RCC 7860 (cell line): Measurements from ENCODE around the gene USH2A.

Experiments
- DNase-seq: peaks from one replicate; pipeline ENCODE4 v3.0.0-alpha.2; 2015; ENCODE audit warnings: low spot score
- FAIRE-seq: peaks from 2 replicates; lab custom pipeline; 2012; peaks lifted over from hg19 to GRCh38; lab: Jason Lieb, UNC

The USH2A gene

GRCh38 chr1:216285052-216285451 lies 138.2 kb downstream of the USH2A start:
- no peak for DNase-seq
- no peak for FAIRE-seq

DNA sequence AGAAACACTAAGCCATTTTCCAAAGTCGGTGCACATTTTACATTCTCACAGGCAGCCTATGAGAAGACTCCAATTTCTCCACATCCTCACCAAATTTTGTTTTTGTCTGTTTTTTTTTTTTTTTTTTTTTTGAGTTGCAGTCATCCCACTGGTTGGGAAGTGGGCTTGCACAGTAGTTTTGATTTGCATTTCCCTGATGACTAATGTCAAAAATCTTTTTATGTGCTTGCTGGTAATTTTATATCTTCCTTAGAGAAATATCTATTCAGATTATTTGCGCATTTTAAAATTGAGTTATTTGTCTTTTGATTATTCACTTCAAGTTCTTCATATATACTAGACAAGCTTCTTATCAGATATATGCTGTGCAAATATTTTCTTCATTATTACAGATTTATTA lies 141.5 kb downstream of the USH2A start:
- FAIRE-seq (no peak), DNase-seq (no peak)

- no peak for FAIRE-seq
- DNase-seq: no peak
These were observed 153.0 kb downstream of the USH2A start for GRCh38 chr1:216270086-216270773.

DNA sequence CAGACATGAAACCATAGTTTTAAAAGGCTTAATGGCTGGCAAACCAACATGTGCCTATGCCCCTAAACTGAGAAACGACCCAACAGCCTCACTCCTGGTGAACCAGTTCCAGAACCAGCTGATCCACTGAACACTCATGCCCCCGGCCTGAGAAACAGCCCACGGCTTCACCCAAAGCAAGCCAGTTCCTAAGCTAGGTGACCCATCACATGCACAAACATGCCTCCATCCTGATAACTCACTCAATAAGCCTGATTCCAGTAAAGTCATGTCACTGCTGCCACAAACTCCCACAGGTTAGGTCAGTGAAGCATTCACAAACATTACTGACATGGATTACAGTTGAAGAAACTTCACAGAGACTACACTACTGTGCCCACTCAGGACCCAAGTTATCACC lies 161.6 kb downstream of the USH2A start:
- FAIRE-seq: no peak

DNA sequence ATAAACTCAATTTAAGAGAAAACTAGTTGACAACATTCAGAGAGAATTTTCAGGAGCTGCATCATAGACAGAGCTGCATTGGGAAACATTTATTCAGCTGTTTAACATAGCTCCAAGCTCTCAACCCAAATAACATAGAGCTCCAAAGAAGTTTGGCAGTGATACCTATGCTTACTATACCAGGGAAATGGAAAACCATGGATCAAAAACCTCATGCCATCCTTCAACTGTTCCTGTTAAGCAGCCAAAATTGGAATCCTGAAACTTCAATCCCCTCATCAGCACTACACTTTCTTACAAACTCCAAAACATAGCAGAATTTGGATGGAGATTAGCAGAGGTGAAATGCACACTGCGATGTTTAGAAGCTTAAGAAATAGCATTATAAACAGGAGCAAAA lies 164.4 kb downstream of the USH2A start:
- no peak for DNase-seq
- FAIRE-seq: no peak

More for the DNA sequence above, 161.6 kb downstream of the USH2A start:
- no peak for DNase-seq

- no peak for FAIRE-seq
These were observed 164.9 kb downstream of the USH2A start for GRCh38 chr1:216258386-216258785.

DNA sequence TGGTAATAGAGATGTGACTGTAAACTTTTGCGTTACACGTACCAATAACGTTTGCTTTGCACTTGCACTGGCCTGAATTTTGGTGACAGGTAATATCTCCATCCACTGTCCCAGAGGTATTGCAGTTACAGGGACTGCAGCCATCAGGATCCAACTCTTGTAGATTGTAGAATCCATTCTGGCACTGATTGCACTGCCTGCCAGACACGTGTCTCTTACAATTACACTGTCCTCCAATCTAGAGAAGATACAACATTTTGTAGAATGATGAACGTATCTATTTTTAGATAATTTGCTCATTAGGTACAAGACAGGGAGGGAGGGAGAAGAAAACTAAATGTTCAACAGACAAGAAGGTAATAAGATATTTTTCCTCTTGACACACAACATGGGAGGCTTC lies 172.4 kb downstream of the USH2A start:
- FAIRE-seq: no peak
- no peak for DNase-seq

More at GRCh38 chr1:216258386-216258785, 164.9 kb downstream of the USH2A start:
- DNase-seq: no peak

DNA sequence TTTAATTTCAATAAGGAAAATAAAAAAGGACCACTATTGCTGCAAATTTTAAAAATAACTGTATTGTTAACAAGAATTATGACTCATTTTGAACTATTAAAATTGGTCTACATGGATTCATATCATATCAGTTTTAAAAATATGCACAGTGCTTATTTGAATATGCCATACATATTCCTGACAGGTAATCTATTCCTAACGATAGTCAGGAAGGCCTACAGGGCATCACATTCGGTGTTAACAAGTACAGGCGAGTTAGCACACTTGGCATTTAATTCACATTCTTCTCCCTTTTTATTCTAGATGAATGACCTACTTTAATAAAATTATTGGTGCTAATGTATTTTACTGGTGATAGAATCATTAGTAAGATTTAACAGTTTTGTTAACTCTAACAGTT lies 174.6 kb downstream of the USH2A start:
- no peak for FAIRE-seq
- DNase-seq: no peak

DNA sequence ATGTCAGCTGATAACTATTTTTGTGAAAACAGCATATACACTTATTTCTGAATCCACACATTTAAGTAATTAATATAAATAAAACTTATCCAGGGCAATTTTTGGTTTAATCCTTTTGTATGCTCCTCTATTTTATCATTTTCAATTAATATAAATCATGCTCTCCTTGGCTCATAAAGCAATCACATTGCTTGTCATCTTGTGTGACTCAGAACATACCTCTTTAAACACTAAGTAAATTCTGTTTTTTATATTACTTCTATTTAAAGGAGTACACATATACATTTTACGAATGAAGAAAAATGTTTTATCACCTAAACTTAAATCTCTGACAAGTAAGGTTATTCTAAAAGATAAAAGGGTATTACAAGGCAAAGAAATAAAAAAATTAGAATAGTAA lies 175.3 kb downstream of the USH2A start:
- DNase-seq: no peak

GRCh38 chr1:216246577-216247203 lies 176.6 kb downstream of the USH2A start:
- DNase-seq: no peak
- no peak for FAIRE-seq

More for the DNA sequence above, 175.3 kb downstream of the USH2A start:
- no peak for FAIRE-seq

- FAIRE-seq: no peak
- DNase-seq: no peak
These were observed 184.4 kb downstream of the USH2A start for GRCh38 chr1:216238844-216239243.

DNA sequence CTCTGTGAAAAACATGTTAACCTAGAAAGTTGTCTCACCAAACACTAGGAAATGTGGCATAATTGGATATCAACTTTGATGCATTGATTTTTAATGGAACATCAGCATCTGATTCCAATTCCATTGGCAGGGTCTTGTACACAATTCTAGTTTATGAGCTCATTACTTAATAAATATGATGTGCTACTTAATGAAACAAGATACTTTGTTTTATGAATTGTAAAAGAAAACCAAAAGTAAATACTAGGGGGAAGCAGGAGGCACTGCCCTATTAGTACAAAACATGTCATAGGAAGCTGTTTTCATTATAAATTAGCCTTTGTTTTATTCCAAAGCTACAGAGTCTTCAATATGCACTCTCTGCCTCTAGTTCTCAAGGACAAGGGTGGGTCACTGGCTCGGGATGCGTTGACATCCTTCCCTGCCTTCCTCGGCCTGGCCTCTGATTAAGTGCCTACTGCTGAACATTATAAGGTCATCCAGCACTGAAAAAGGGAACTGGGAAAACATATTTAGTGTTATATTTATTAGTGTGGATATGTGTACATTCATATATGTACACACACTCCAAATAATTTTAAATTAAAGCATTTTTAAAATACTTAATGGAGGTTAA lies 185.2 kb downstream of the USH2A start:
- no peak for DNase-seq
- no peak for FAIRE-seq

- DNase-seq (no peak), FAIRE-seq (no peak)
These were observed 199.0 kb downstream of the USH2A start for GRCh38 chr1:216224233-216224632.

DNA sequence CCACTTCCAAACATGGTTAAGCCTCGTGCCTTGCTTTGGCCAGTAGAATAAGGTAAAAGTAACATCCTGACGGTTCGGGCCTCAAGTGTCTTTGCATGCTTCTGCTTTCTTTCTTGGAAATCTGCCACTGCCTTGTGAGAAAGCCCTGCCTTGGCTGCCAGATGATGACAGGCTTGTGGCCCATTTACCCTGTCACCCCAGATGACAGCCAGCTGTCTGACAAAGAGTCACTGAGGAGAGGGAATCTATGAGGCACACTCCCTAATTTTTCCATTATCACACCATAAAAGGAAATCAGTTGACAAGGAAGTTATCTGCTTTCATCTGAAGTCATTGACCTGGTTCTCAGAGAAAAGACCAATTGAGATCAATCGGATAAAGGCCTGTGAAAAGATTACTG lies 199.8 kb downstream of the USH2A start:
- DNase-seq: no peak
- no peak for FAIRE-seq

GRCh38 chr1:216222288-216222687 lies 201.0 kb downstream of the USH2A start:
- no peak for FAIRE-seq
- DNase-seq: no peak

GRCh38 chr1:216221260-216221700 lies 202.0 kb downstream of the USH2A start:
- DNase-seq (peak; percentile 58), FAIRE-seq (peak; percentile 63)

DNA sequence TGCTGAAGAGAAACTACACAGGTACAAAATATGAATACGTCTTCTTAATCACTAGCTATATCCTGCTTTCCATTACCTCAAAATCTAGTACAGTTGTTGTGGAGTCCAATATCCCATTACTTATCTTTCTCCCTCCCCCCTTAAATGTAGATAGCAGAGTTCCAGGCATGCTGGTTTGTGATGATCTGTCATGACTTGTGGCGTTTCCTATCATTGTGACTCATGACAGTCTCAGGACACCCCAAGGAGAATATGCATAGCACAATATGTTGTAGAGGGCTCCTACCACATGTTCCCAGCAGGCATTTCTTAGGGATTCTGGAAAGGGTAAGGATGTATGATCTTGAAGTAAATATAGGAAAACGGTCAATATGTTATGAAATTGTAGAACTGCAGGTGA lies 206.9 kb downstream of the USH2A start:
- no peak for DNase-seq
- FAIRE-seq: no peak

- DNase-seq (no peak), FAIRE-seq (no peak)
These were observed 208.1 kb downstream of the USH2A start for GRCh38 chr1:216215169-216215568.

GRCh38 chr1:216212826-216213225 lies 210.4 kb downstream of the USH2A start:
- DNase-seq (no peak), FAIRE-seq (no peak)

DNA sequence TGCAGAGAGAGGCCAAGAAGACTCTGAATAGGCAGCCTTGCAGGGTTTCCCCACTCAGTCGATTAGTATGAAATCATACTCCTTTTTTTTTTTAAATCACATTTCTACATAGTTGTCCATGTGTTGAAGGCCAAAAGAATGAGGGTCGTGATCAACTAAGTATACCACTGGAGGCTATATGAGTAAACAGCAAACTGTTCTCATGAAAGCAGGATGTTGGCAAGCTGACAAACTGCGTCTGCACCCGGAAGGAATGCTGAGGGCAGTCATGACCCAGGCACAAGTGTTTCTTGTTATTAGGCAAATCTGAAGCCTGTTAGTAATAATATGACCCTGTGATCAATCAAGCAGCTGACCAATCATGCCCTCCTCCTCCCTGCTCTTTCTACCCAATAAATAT lies 213.2 kb downstream of the USH2A start:
- FAIRE-seq: no peak
- no peak for DNase-seq

DNA sequence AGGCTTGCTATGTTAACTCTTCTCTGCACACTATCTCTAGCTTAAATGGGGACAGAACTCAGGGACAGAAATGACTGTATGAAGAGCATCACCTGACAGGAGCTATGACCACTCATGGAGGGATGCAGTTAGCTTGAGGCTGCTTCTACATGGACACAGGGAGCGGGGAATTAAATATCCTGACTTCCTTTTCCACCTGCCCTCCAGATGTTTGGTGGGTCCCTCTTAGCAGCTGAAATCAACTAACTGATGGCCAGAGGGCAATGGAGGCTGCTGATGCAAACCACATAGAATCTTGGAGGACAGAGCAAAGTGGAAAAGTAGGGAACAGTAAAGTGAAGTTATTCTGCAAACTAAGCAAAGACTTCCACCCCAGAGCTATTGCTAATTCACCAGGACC lies 214.1 kb downstream of the USH2A start:
- FAIRE-seq: no peak
- no peak for DNase-seq

DNA sequence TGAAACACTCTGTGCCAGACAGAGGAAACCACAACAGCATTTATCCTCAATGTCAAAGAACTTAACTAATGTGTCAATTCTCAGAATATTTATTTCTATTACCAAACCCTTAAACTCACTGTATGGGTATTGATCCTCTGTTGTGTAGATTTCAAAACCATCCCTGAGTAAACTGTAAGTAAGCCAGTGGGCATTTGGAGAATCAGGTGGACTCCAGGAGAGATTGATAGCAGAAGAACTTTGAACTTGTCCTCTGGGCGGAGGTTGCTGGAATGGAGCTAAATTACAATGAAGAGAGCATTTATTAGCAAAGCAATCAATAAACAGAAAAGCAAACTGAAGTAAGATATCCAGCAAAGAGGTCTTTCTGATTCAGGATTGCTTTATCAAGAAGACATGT lies 216.1 kb downstream of the USH2A start:
- FAIRE-seq: no peak
- DNase-seq: no peak
